ENCODE measurements around the gene RREB1. TPM values are rescaled to one million over a fixed set of nuclear protein-coding genes. Genes with fewer than 3 reads are reported as not detected.

RREB1 gene
- polyA plus RNA-seq, 1 experiment: 1.2 TPM

GRCh38 chr6:7282097-7282906 lies 174.5 kb downstream of the RREB1 start:
- CTCF ChIA-PET: interaction anchor here (1.0 kb wide), 1 partner anchor 9 kb away, joined by 4 read pairs; no protein-coding TSS in a partner anchor
- no peaks in the 10 kb centered on the region for H3K27me3 ChIP-seq (ENCODE audit: control insufficient read depth, insufficient read depth, low read length)
- POLR2A ChIA-PET: no interaction called here
- peaks cover 6% of the 10 kb centered on the region for H3K36me3 ChIP-seq (ENCODE audit: control insufficient read depth, insufficient read depth, low read length)
- DNase-seq (ENCODE audit: low read depth): no peak
- TF ChIP-seq CTCF (IDR thresholded peaks at IDR 0.05; ENCODE audit: insufficient read depth, low read depth, low read length): no peak
- H3K4me3 ChIP-seq (ENCODE audit: low read depth, low read length): no peak overlapping the region

- Histone ChIP-seq H3K4me3 (ENCODE audit: low read depth, low read length) (no peak overlapping the region), H3K27me3 (ENCODE audit: control insufficient read depth, insufficient read depth, low read length) (no peaks in the 10 kb centered on the region), H3K36me3 (ENCODE audit: control insufficient read depth, insufficient read depth, low read length) (peaks cover 7% of the 10 kb centered on the region)
- TF ChIP-seq CTCF (IDR thresholded peaks at IDR 0.05; ENCODE audit: insufficient read depth, low read depth, low read length): no peak
- DNase-seq (ENCODE audit: low read depth): no peak
- ChIA-PET CTCF (interaction anchor here (4.8 kb wide), 1 partner anchor 8 kb away, joined by 39 read pairs; no protein-coding TSS in a partner anchor), POLR2A (no interaction called here)
Measured at GRCh38 chr6:7283676-7284075, 175.9 kb downstream of the RREB1 start.

- ChIA-PET CTCF (interaction anchor here (1.1 to 4.8 kb wide), 2 partner anchors 9 to 561 kb away, joined by 3 to 39 read pairs; no protein-coding TSS in a partner anchor), POLR2A (no interaction called here)
- Histone ChIP-seq H3K4me3 (ENCODE audit: low read depth, low read length) (no peak overlapping the region), H3K27me3 (ENCODE audit: control insufficient read depth, insufficient read depth, low read length) (no peaks in the 10 kb centered on the region), H3K36me3 (ENCODE audit: control insufficient read depth, insufficient read depth, low read length) (peaks cover 11% of the 10 kb centered on the region)
- DNase-seq (ENCODE audit: low read depth): no peak
- TF ChIP-seq CTCF (IDR thresholded peaks at IDR 0.05; ENCODE audit: insufficient read depth, low read depth, low read length): no peak
Measured at GRCh38 chr6:7285416-7285815, 177.7 kb downstream of the RREB1 start.

GRCh38 chr6:7290079-7290478 lies 182.3 kb downstream of the RREB1 start:
- Histone ChIP-seq H3K36me3 (ENCODE audit: control insufficient read depth, insufficient read depth, low read length) (peaks cover 17% of the 10 kb centered on the region), H3K27me3 (ENCODE audit: control insufficient read depth, insufficient read depth, low read length) (no peaks in the 10 kb centered on the region), H3K4me3 (ENCODE audit: low read depth, low read length) (no peak overlapping the region)
- ChIA-PET POLR2A (no interaction called here), CTCF (interaction anchor here (2.5 kb wide), 1 partner anchor 14 kb away, joined by 5 read pairs; no protein-coding TSS in a partner anchor)
- TF ChIP-seq CTCF (IDR thresholded peaks at IDR 0.05; ENCODE audit: insufficient read depth, low read depth, low read length): no peak
- DNase-seq (ENCODE audit: low read depth): no peak

- no peak for TF ChIP-seq CTCF (IDR thresholded peaks at IDR 0.05; ENCODE audit: insufficient read depth, low read depth, low read length)
- Histone ChIP-seq H3K27me3 (ENCODE audit: control insufficient read depth, insufficient read depth, low read length) (no peaks in the 10 kb centered on the region), H3K4me3 (ENCODE audit: low read depth, low read length) (no peak overlapping the region), H3K36me3 (ENCODE audit: control insufficient read depth, insufficient read depth, low read length) (peaks cover 17% of the 10 kb centered on the region)
- ChIA-PET POLR2A (no interaction called here), CTCF (interaction anchor here (0.6 to 1.8 kb wide), 7 partner anchors 9 to 325 kb away, joined by 3 to 8 read pairs (median 3); no protein-coding TSS in a partner anchor)
- no peak for DNase-seq (ENCODE audit: low read depth)
Measured at GRCh38 chr6:7292596-7293255, 185.0 kb downstream of the RREB1 start.
